Activated B cell treated with CpG ODN at 0.5 μM for 24 hours (primary cell): Measurements from ENCODE around the gene BAZ1B. TPM values are rescaled to one million over a fixed set of nuclear protein-coding genes. Genes with fewer than 3 reads are reported as not detected.
"Not testable (repeated sequence)": the region's sequence is repeated elsewhere in the genome, so short reads cannot be mapped to it uniquely, and the experiment has no call there.

Experiments used
- ATAC-seq: fragments of 200-7000 bp; cut with Tn5 transposase; one replicate; pipeline ENCODE4 v1.10.0; 2021; ENCODE audit warnings: low read depth, mild to moderate bottlenecking, moderate library complexity
- CTCF ChIA-PET: fragments of 350-600 bp; sonication (Branson Sonifier 250); formaldehyde crosslinking; loops from one replicate; lab custom pipeline; 2021; ENCODE audit warnings: antibody characterized with exemption; lab: Charles Lee
- POLR2A ChIA-PET: fragments of 350-600 bp; sonication (Branson Sonifier 250); formaldehyde crosslinking; loops from one replicate; lab custom pipeline; 2021; ENCODE audit warnings: antibody characterized with exemption; lab: Charles Lee
- DNase-seq: peaks from one replicate; pipeline ENCODE4 v3.0.0; 2022
- H3K27ac Mint-ChIP-seq: one replicate; pipeline ENCODE4 v1.8.0; 2020; ENCODE audit warnings: mixed read lengths
- H3K27me3 Mint-ChIP-seq: one replicate; pipeline ENCODE4 v1.8.0; 2021; ENCODE audit warnings: mixed read lengths
- H3K36me3 Mint-ChIP-seq: one replicate; pipeline ENCODE4 v1.8.0; 2021; ENCODE audit warnings: low read depth, mixed read lengths
- H3K4me1 Mint-ChIP-seq: one replicate; pipeline ENCODE4 v1.8.0; 2021; ENCODE audit warnings: mixed read lengths
- H3K4me3 Mint-ChIP-seq: one replicate; pipeline ENCODE4 v1.8.0; 2020; ENCODE audit warnings: mild to moderate bottlenecking, mixed read lengths
- H3K9me3 Mint-ChIP-seq: one replicate; pipeline ENCODE4 v1.8.0; 2020; ENCODE audit warnings: mixed read lengths
- intact Hi-C: fragments of 100-400 bp; cut with micrococcal nuclease; formaldehyde crosslinking; loops from one replicate; pipeline ENCODE4 v1.15.1; 2024
- total RNA-seq: library from RNA; stranded (reverse); gene quantifications from 2 replicates; pipeline ENCODE4 v1.2.3, GENCODE V29; 2022
- TF ChIP-seq, protein P1 (sequence below): fragments of 200-600 bp; IDR thresholded peaks from one replicate; pipeline ENCODE4 v1.8.0; 2022; ENCODE audit warnings: antibody characterized with exemption, mild to moderate bottlenecking

BAZ1B gene
- total RNA-seq, 1 donor from 2014 or later: 59.1 TPM

DNA sequence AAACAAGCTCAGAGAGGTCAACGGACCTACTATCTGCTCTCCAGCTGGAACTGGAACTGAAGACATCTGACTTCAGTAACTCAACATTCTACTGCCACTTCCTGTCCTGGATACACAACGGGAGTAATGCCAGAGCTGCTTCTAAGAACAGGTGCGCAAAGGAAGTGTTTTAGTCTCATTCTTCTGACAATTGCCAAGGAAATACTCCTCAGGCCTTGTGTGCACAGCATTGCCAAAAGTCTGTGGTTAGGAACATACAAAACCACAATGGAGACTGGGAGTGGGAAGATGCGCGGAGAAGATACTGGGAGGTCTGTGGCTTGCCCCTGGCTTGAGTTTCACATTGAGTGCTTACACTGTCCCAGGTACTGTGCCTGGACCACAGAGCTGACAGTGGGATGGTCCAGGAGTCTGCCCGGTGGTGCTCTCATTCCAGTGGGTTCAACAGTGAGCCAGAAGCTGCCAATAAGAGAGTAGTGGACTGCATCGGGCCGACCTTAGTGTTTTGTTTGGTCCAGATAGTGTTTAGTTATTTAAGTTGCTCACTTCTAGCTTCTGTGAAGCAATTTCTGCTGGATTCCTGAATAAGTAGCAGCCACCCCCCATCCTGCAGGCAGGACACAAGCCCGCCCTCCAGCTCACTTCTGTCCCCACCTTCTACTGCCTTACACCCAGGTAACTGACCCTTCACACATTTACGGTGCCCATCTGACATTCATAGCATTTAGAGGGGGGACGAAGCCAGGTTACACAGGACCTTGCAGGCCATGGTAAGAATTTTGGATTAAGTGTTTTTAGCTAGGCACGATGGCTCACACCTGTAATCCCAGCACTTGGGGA is 46.0 kb upstream of the BAZ1B start:
- Mint-ChIP-seq H3K4me3 (no peak overlapping the region), H3K9me3 (no peaks in the 10 kb centered on the region), H3K27me3 (no peaks in the 10 kb centered on the region), H3K36me3 (peaks cover 43% of the 10 kb centered on the region), H3K4me1 (peaks cover 15% of the 10 kb centered on the region), H3K27ac (no peak overlapping the region)
- ChIA-PET POLR2A (interaction anchor here (0.5 to 0.6 kb wide), 2 partner anchors 10 to 15 kb away, joined by 3 read pairs; no protein-coding TSS in a partner anchor), CTCF (no interaction called here)
- ATAC-seq: no peak
- TF ChIP-seq, protein P1, sequence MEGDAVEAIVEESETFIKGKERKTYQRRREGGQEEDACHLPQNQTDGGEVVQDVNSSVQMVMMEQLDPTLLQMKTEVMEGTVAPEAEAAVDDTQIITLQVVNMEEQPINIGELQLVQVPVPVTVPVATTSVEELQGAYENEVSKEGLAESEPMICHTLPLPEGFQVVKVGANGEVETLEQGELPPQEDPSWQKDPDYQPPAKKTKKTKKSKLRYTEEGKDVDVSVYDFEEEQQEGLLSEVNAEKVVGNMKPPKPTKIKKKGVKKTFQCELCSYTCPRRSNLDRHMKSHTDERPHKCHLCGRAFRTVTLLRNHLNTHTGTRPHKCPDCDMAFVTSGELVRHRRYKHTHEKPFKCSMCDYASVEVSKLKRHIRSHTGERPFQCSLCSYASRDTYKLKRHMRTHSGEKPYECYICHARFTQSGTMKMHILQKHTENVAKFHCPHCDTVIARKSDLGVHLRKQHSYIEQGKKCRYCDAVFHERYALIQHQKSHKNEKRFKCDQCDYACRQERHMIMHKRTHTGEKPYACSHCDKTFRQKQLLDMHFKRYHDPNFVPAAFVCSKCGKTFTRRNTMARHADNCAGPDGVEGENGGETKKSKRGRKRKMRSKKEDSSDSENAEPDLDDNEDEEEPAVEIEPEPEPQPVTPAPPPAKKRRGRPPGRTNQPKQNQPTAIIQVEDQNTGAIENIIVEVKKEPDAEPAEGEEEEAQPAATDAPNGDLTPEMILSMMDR: no peak
- no peak for DNase-seq
- intact Hi-C loops: no loop called here

DNA sequence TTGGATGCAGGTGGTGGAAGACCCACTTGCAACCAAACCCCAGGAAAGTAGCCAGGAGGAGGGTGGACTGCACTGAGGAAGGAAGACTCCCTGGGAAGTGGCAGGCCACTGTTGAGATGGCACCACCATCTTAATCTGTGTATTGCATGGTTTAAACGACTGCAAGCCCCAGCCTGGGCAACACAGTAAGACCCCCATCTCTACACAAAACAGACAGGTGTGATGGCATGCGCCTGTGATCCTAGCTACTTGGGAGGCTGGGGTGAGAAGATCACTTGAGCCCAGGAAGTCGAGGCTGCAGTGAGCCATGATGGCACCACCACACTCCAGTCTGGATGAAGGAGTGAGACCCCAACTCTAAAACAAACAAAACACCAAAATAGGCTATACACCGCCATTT is 45.0 kb upstream of the BAZ1B start:
- intact Hi-C loops: no loop called here
- TF ChIP-seq, protein P1: no peak
- ChIA-PET POLR2A (interaction anchor here (0.5 to 1.8 kb wide), 3 partner anchors 8 to 45 kb away, joined by 3 to 6 read pairs (median 3); partner anchors contain the start of gene BAZ1B), CTCF (no interaction called here)
- no peak for DNase-seq
- no peak overlapping the region for H3K27ac Mint-ChIP-seq
- peaks cover 33% of the 10 kb centered on the region for H3K36me3 Mint-ChIP-seq
- H3K27me3 Mint-ChIP-seq: no peaks in the 10 kb centered on the region
- H3K9me3 Mint-ChIP-seq: no peaks in the 10 kb centered on the region
- H3K4me3 Mint-ChIP-seq: no peak overlapping the region
- peaks cover 15% of the 10 kb centered on the region for H3K4me1 Mint-ChIP-seq
- no peak for ATAC-seq

DNA sequence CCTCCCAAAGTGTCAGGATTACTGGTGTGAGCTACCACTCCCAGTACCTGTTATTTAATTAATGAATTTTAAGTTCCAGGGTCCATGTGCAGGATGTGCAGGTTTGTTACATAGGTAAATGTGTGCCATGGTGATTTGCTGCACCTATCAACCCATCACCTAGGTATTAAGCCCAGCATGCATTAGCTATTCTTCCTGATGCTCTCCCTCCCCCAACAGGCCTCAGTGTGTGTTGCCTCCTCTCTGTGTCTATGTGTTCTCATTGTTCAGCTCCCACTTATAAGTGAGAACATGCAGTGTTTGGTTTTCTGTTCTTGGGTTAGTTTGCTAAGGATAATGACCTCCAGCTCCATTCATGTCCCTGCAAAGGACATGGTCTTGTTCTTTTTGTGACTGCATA is 44.3 kb upstream of the BAZ1B start:
- CTCF ChIA-PET, H3K27me3 Mint-ChIP-seq, ATAC-seq, H3K27ac Mint-ChIP-seq, H3K9me3 Mint-ChIP-seq, DNase-seq: not testable (repeated sequence)
- H3K4me1 Mint-ChIP-seq: peaks cover 15% of the 10 kb centered on the region
- POLR2A ChIA-PET: interaction anchor here (0.6 to 1.8 kb wide), 4 partner anchors 9 to 1845 kb away, joined by 3 to 7 read pairs (median 5); partner anchors contain the start of genes BAZ1B, BCL7B and TBL2
- H3K4me3 Mint-ChIP-seq: peak overlapping the region; percentile 82
- intact Hi-C loops: loop anchor here (1.0 kb wide), 1 partner anchor 12 kb away; the partner anchor contains the start of gene TBL2
- H3K36me3 Mint-ChIP-seq: peaks cover 28% of the 10 kb centered on the region

DNA sequence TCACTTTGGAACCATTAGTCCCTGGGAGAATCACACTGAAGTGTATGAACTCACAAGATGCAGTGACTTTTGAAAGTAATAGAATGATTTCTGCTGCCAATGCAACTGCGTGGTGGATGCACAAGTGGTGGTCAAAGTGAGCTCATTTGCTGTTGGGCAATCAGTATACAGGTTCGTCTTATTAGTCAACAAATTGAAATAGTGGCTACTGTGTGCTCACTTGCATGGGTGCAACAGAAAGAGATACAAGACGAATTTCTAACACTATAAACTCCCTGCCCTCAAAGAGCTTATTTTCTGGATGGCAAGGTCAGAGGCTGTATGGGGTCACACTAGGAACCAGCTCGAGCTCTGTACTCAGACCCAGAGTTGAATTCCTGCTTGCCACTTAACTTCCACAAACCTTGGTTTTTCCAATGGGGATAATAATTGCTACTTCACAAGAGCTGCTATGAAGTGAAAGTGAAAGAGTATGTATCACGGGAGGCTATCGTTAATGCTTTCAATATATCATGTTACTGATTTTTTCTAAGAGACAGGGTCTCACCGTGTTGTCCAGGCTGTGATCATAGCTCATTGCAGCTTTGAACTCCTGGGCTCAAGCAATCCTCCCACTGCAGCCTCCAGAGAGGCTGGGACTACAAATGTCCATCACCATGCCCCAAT is 43.7 kb upstream of the BAZ1B start:
- CTCF ChIA-PET: no interaction called here

DNA sequence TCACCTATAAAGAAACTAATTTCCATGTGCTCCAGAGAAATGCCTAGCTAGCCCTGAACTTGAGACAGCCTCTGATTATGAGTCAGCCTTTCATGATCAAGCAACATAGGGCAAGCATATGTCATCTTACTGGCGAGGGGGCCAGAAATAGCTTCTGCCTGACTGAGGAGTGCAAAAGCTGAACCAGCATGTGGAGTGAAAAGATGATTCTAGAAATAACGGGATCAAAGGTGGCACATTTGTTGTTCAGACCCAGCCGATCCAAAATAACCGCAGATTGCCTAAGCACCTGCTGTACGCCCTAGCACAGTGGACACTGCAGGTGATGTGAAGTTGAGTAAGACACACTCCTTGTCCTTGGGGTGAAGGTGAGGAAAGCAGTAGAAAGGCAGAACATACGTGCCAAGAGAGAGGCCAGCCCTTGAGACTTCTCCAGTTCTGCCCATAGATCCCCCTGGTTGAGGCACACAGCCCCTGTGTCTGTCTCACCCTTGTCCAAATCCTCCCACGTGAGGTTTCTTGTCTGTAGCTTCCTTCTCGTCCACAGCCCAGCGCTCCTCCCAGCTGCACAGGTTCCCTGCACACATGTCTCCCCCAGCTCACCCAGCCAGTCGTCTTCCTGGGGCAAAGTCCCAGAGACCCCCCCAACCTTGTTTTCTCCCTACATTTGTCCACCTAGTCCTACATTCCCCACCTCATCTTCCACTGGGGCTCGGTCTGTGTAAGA is 38.2 kb upstream of the BAZ1B start:
- DNase-seq (no peak), ATAC-seq (no peak)
- no peak overlapping the region for H3K27ac Mint-ChIP-seq
- peak overlapping the region; percentile 15 for H3K4me3 Mint-ChIP-seq
- intact Hi-C loops: no loop called here
- no peaks in the 10 kb centered on the region for H3K9me3 Mint-ChIP-seq
- H3K36me3 Mint-ChIP-seq: peaks cover 2% of the 10 kb centered on the region
- TF ChIP-seq, protein P1: no peak
- ChIA-PET POLR2A (interaction anchor here (5.8 kb wide), 1 partner anchor 17 kb away, joined by 59 read pairs; the partner anchor contains the start of gene TBL2), CTCF (no interaction called here)
- peaks cover 19% of the 10 kb centered on the region for H3K4me1 Mint-ChIP-seq
- no peaks in the 10 kb centered on the region for H3K27me3 Mint-ChIP-seq

More for the DNA sequence above, 43.7 kb upstream of the BAZ1B start:
- ATAC-seq: no peak
- H3K27me3 Mint-ChIP-seq: no peaks in the 10 kb centered on the region
- no peak overlapping the region for H3K27ac Mint-ChIP-seq
- POLR2A ChIA-PET: interaction anchor here (0.6 to 1.8 kb wide), 4 partner anchors 9 to 1846 kb away, joined by 3 to 7 read pairs (median 5); partner anchors contain the start of genes BAZ1B, BCL7B and TBL2
- TF ChIP-seq, protein P1: no peak
- intact Hi-C loops: loop anchor here (1.0 kb wide), 1 partner anchor 12 kb away; the partner anchor contains the start of gene TBL2
- no peaks in the 10 kb centered on the region for H3K9me3 Mint-ChIP-seq
- H3K4me1 Mint-ChIP-seq: peaks cover 15% of the 10 kb centered on the region
- H3K36me3 Mint-ChIP-seq: peaks cover 22% of the 10 kb centered on the region
- DNase-seq: no peak
- H3K4me3 Mint-ChIP-seq: peak overlapping the region; percentile 82
